Progenitor cell of endocrine pancreas (in vitro differentiated cells): ENCODE data around the gene ATXN7L1. TPM values are rescaled to one million over a fixed set of nuclear protein-coding genes. Genes with fewer than 3 reads are reported as not detected.

Experiments used
- DNase-seq: peaks from one replicate; pipeline ENCODE4 v3.0.0; 2021; ENCODE audit warnings: low spot score; ENCODE audit not compliant: unreplicated experiment
- H3K27ac Mint-ChIP-seq: 2 replicates; pipeline ENCODE4 v1.8.0; 2021; ENCODE audit warnings: mild to moderate bottlenecking, moderate library complexity, mixed read lengths
- H3K27me3 Mint-ChIP-seq: 2 replicates; pipeline ENCODE4 v1.8.0; 2021; ENCODE audit warnings: mixed read lengths
- H3K36me3 Mint-ChIP-seq: 2 replicates; pipeline ENCODE4 v1.8.0; 2022; ENCODE audit warnings: mixed read lengths; ENCODE audit not compliant: insufficient read depth
- H3K4me1 Mint-ChIP-seq: 2 replicates; pipeline ENCODE4 v1.8.0; 2021; ENCODE audit warnings: low read depth, mixed read lengths
- H3K4me3 Mint-ChIP-seq: 2 replicates; pipeline ENCODE4 v1.8.0; 2021; ENCODE audit warnings: low read depth, mild to moderate bottlenecking, moderate library complexity, mixed read lengths
- H3K9me3 Mint-ChIP-seq: 2 replicates; pipeline ENCODE4 v1.8.0; 2021; ENCODE audit warnings: low read depth, mixed read lengths
- CTCF ChIP-seq: fragments of 200-600 bp; sonication (generic); IDR thresholded peaks from one replicate; pipeline ENCODE4 v1.5.0; 2021; ENCODE audit warnings: antibody characterized with exemption, mild to moderate bottlenecking; ENCODE audit not compliant: unreplicated experiment
- total RNA-seq: library from RNA; stranded (reverse); gene quantifications from 2 replicates; pipeline ENCODE4 v1.2.1, GENCODE V29; 2021

Gene ATXN7L1
- total RNA-seq, 1 donor from 2014 or later: 18.3 TPM

- no peak overlapping the region for H3K4me3 Mint-ChIP-seq
- H3K36me3 Mint-ChIP-seq: peaks cover 21% of the 10 kb centered on the region
- TF ChIP-seq CTCF: no peak
These were observed 309.4 kb downstream of the ATXN7L1 start for GRCh38 chr7:105567024-105567423.

GRCh38 chr7:105565190-105565589, 311.2 kb downstream of the ATXN7L1 start:
- Mint-ChIP-seq H3K4me1 (no peaks in the 10 kb centered on the region), H3K27me3 (no peaks in the 10 kb centered on the region), H3K36me3 (peaks cover 22% of the 10 kb centered on the region), H3K27ac (no peak overlapping the region), H3K4me3 (no peak overlapping the region), H3K9me3 (no peaks in the 10 kb centered on the region)
- no peak for DNase-seq
- TF ChIP-seq CTCF: no peak

More at GRCh38 chr7:105567024-105567423, 309.4 kb downstream of the ATXN7L1 start:
- H3K4me1 Mint-ChIP-seq: no peaks in the 10 kb centered on the region
- no peak overlapping the region for H3K27ac Mint-ChIP-seq
- H3K27me3 Mint-ChIP-seq: no peaks in the 10 kb centered on the region
- no peaks in the 10 kb centered on the region for H3K9me3 Mint-ChIP-seq
- DNase-seq: no peak

- Mint-ChIP-seq H3K9me3 (no peaks in the 10 kb centered on the region), H3K4me3 (no peak overlapping the region), H3K27ac (no peak overlapping the region), H3K27me3 (no peaks in the 10 kb centered on the region), H3K4me1 (no peaks in the 10 kb centered on the region), H3K36me3 (peaks cover 21% of the 10 kb centered on the region)
- no peak for DNase-seq
- TF ChIP-seq CTCF: no peak
These were observed 316.5 kb downstream of the ATXN7L1 start for GRCh38 chr7:105559926-105560325.

Other genes with a start within 250 kb of the ATXN7L1 start
- gene CDHR3, start 86.7 kb upstream of the ATXN7L1 start, total RNA-seq: 15.7 and 21.5 TPM in 2 replicates
- gene SYPL1, start 235.7 kb upstream of the ATXN7L1 start, total RNA-seq: 52.8 and 60.3 TPM in 2 replicates